IMR-90 (cell line): ENCODE measurements around the gene PAFAH1B2. TPM values are rescaled to one million over a fixed set of nuclear protein-coding genes. Genes with fewer than 3 reads are reported as not detected.

ENCODE experiments used
- ATAC-seq: fragments of 200-7000 bp; cut with Tn5 transposase; 2 replicates; pipeline ENCODE4 v1.9.1; 2020; ENCODE audit warnings: low read depth, mild to moderate bottlenecking, moderate library complexity
- BruUV-seq: library from RNA; stranded (reverse); fragments of 400-500 nt; replicated peaks from 2 replicates; lab custom pipeline; 2021; lab: Mats Ljungman, UMichigan
- CTCF ChIA-PET: fragments of 300-600 bp; formaldehyde crosslinking; extraction: SDS; loops from one replicate; lab custom pipeline; 2021; ENCODE audit warnings: antibody characterized with exemption; lab: Yijun Ruan, JAX
- POLR2A ChIA-PET: fragments of 300-600 bp; sonication (Branson Sonifier 250); formaldehyde crosslinking; loops from one replicate; lab custom pipeline; 2022; ENCODE audit warnings: antibody characterized with exemption; ENCODE audit not compliant: unreplicated experiment; lab: Charles Lee
- DNase-seq: peaks from one replicate; pipeline ENCODE4 v3.0.0; 2013
- H2AFZ ChIP-seq: replicated peaks from 2 replicates; pipeline ENCODE3; 2013; ENCODE audit warnings: low read length, mild to moderate bottlenecking; ENCODE audit not compliant: poor library complexity
- H2AK5ac ChIP-seq: 2 replicates; pipeline ENCODE4 v1.6.1; 2013; ENCODE audit warnings: low read depth, low read length, inconsistent platforms
- H2AK9ac ChIP-seq: replicated peaks from 2 replicates; pipeline ENCODE3; 2013; ENCODE audit warnings: mild to moderate bottlenecking, low read depth, low read length, moderate library complexity; ENCODE audit not compliant: poor library complexity
- H2BK120ac ChIP-seq: 2 replicates; pipeline ENCODE4 v1.6.1; 2013; ENCODE audit warnings: low read depth, low read length, inconsistent platforms
- H2BK15ac ChIP-seq: 3 replicates; pipeline ENCODE4 v1.6.1; 2013; ENCODE audit warnings: low read depth, low read length, inconsistent platforms
- H2BK20ac ChIP-seq: 2 replicates; pipeline ENCODE4 v1.6.1; 2013; ENCODE audit warnings: low read depth, mild to moderate bottlenecking, inconsistent platforms, low read length, moderate library complexity
- H2BK5ac ChIP-seq: 2 replicates; pipeline ENCODE4 v1.6.1; 2013; ENCODE audit warnings: mild to moderate bottlenecking, low read depth, low read length, inconsistent platforms; ENCODE audit not compliant: poor library complexity, severe bottlenecking
- H3K14ac ChIP-seq: replicated peaks from 2 replicates; pipeline ENCODE4 v1.6.1; 2013; ENCODE audit warnings: low read depth, low read length, inconsistent platforms
- H3K18ac ChIP-seq: 2 replicates; pipeline ENCODE4 v1.6.1; 2013; ENCODE audit warnings: low read depth, low read length, control low read depth
- H3K23ac ChIP-seq: 2 replicates; pipeline ENCODE4 v1.6.1; 2013; ENCODE audit warnings: low read depth, low read length, inconsistent platforms
- H3K27ac ChIP-seq: 2 replicates; pipeline ENCODE4 v1.5.1; 2013; ENCODE audit warnings: mild to moderate bottlenecking, control low read depth, low read length; ENCODE audit not compliant: insufficient read depth
- H3K27me3 ChIP-seq: 2 replicates; pipeline ENCODE4 v1.6.1; 2013; ENCODE audit warnings: low read length; ENCODE audit not compliant: control insufficient read depth, insufficient read depth
- H3K36me3 ChIP-seq: 2 replicates; pipeline ENCODE4 v1.6.1; 2013; ENCODE audit warnings: low read length, mixed read lengths; ENCODE audit not compliant: control insufficient read depth, insufficient read depth
- H3K4ac ChIP-seq: 2 replicates; pipeline ENCODE4 v1.6.1; 2013; ENCODE audit warnings: low read depth, low read length, inconsistent platforms
- H3K4me1 ChIP-seq: 2 replicates; pipeline ENCODE4 v1.6.1; 2013; ENCODE audit warnings: low read length, mixed read lengths; ENCODE audit not compliant: control insufficient read depth, insufficient read depth
- H3K4me2 ChIP-seq: 2 replicates; pipeline ENCODE4 v1.6.1; 2013; ENCODE audit warnings: low read depth, mild to moderate bottlenecking, control low read depth, low read length, moderate library complexity
- H3K4me3 ChIP-seq: 2 replicates; pipeline ENCODE4 v1.5.1; 2013; ENCODE audit warnings: low read depth, mild to moderate bottlenecking, control low read depth, low read length, moderate library complexity; ENCODE audit not compliant: insufficient read depth
- H3K56ac ChIP-seq: 2 replicates; pipeline ENCODE4 v1.6.1; 2013; ENCODE audit warnings: low read length, inconsistent platforms; ENCODE audit not compliant: insufficient read depth; ENCODE audit errors: extremely low read depth
- H3K79me1 ChIP-seq, 2 experiments: 2 replicates each; pipeline ENCODE4 v1.6.1; 2013; ENCODE audit warnings: low read length in 2 of 2, inconsistent platforms in 1 of 2, low read depth in 1 of 2
- H3K9ac ChIP-seq: 2 replicates; pipeline ENCODE4 v1.6.1; 2013; ENCODE audit warnings: low read depth, low read length, control low read depth
- H3K9me1 ChIP-seq: 2 replicates; pipeline ENCODE4 v1.6.1; 2013; ENCODE audit warnings: low read length, inconsistent platforms; ENCODE audit not compliant: insufficient read depth
- H3K9me3 ChIP-seq: 2 replicates; pipeline ENCODE4 v1.6.1; 2013; ENCODE audit warnings: low read length; ENCODE audit not compliant: control insufficient read depth, insufficient read depth
- H4K20me1 ChIP-seq: 2 replicates; pipeline ENCODE4 v1.6.1; 2013; ENCODE audit warnings: low read length, inconsistent platforms; ENCODE audit not compliant: insufficient read depth
- H4K5ac ChIP-seq: 2 replicates; pipeline ENCODE4 v1.6.1; 2013; ENCODE audit warnings: mild to moderate bottlenecking, low read depth, low read length, control low read depth
- H4K8ac ChIP-seq, 2 experiments: 2 replicates each; pipeline ENCODE4 v1.6.1; 2013; ENCODE audit warnings: low read depth in 2 of 2, low read length in 2 of 2, control low read depth in 1 of 2, inconsistent platforms in 1 of 2
- H4K91ac ChIP-seq: 2 replicates; pipeline ENCODE4 v1.6.1; 2013; ENCODE audit warnings: low read depth, low read length, inconsistent platforms; ENCODE audit not compliant: insufficient read depth
- BHLHE40 ChIP-seq: fragments of 150-350 bp; IDR thresholded peaks from 2 replicates; pipeline ENCODE4 v1.6.1; 2016; ENCODE audit warnings: mild to moderate bottlenecking, low read depth, low read length
- CEBPB ChIP-seq: IDR thresholded peaks from 2 replicates; pipeline ENCODE4 v1.6.1; 2012; ENCODE audit warnings: low read depth, low read length, improper control_type of control experiment
- CHD1 ChIP-seq: IDR thresholded peaks from 2 replicates; pipeline ENCODE4 v1.6.1; 2012; ENCODE audit warnings: low read depth, low read length, improper control_type of control experiment
- RCOR1 ChIP-seq: IDR thresholded peaks from 2 replicates; pipeline ENCODE4 v1.6.1; 2012; ENCODE audit warnings: mild to moderate bottlenecking, low read length, improper control_type of control experiment; ENCODE audit not compliant: insufficient replicate concordance
- RFX5 ChIP-seq: IDR thresholded peaks from 2 replicates; pipeline ENCODE4 v1.8.0; 2012; ENCODE audit warnings: low read depth, mild to moderate bottlenecking, low read length, moderate library complexity
- WGBS, 2 experiments: methylation state at CpG; one replicate each; pipeline versions ENCODE4 v1.1.5 to v1.1.7; 2013; ENCODE audit warnings: missing lambda C conversion rate in 2 of 2; ENCODE audit not compliant: insufficient read length in 1 of 2; ENCODE audit errors: extremely low coverage in 2 of 2; 5-methylcytosine and 5-hydroxymethylcytosine counted together
- dilution Hi-C: fragments of 300-500 bp; cut with HindIII; formaldehyde crosslinking; loops from one replicate; pipeline ENCODE4 v1.14.3; 2018; ENCODE audit warnings: low sequenced_read_pairs; ENCODE audit not compliant: unreplicated experiment
- in situ Hi-C: fragments of 300-500 bp; cut with MboI; formaldehyde crosslinking; loops from 3 replicates; pipeline ENCODE4 v1.14.3; 2019; ENCODE audit warnings: low sequenced_read_pairs, inconsistent platforms, mixed read lengths
- intact Hi-C: fragments of 100-400 bp; cut with micrococcal nuclease; formaldehyde crosslinking; loops from 2 replicates; pipeline ENCODE4 v1.10.0; 2022
- polyA plus RNA-seq, 3 experiments: library from polyadenylated mRNA; depleted of rRNA; stranded (reverse); fragments of >200 nt; gene quantifications; 2 replicates each; pipeline ENCODE4 v1.2.3, GENCODE V29; 2012; ENCODE audit warnings: low replicate concordance in 1 of 3
- total RNA-seq: library from RNA; depleted of rRNA; stranded (reverse); fragments of >200 nt; gene quantifications from 2 replicates; pipeline ENCODE4 v1.2.3, GENCODE V29; 2012
- TF ChIP-seq, protein P1 (sequence below): fragments of 150-350 bp; IDR thresholded peaks from 2 replicates; pipeline ENCODE4 v1.6.1; 2017; ENCODE audit warnings: mild to moderate bottlenecking, antibody characterized with exemption, low read length, low read depth

Gene PAFAH1B2
- total and polyA plus RNA-seq, 2 of the 4 experiments (the other 2 are of a cell fraction): 29.8 to 280 TPM

DNA sequence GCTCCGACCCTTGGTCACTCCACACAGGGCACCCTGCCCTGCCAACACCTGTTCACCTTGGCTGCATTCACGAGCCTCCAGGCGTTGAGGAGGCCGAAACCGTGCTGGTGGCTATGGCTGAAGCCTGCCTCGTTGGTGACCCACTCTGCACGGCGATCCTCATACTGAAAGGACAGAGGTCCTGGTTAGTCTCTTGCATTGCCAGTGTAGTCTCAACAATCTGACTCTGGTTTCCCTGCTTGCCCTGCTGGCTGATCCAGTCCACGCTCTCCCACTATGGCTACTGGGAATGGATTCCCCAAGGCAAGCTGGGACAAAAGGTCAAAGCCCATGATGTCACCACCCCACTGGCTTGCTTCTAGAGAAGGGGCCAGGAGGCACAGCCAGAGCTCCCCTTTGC is 74.9 kb downstream of the PAFAH1B2 start:
- Histone ChIP-seq H3K23ac (peak overlapping the region; percentile 98), H3K56ac (peak overlapping the region; percentile 98), H3K9ac (peak overlapping the region; percentile 90), H3K79me1 (peaks cover 18 to 58% of the 10 kb centered on the region in 2 experiments; a peak in 3 of 4 replicates), H3K36me3 (peaks cover 44% of the 10 kb centered on the region), H2BK5ac (peak overlapping the region; percentile 99), H3K4ac (peak overlapping the region; percentile 99), H4K8ac (peak overlapping the region; percentile 95 to 99), H3K14ac (peak overlapping the region; percentile 98), H3K4me1 (peaks cover 40% of the 10 kb centered on the region), H3K27ac (peak overlapping the region; percentile 100), H3K18ac (peak overlapping the region; percentile 98), H2BK120ac (peak overlapping the region; percentile 97), H3K9me1 (peaks cover 28% of the 10 kb centered on the region), H4K5ac (peak overlapping the region; percentile 100), H2BK20ac (peak overlapping the region; percentile 96), H2AFZ (no peak overlapping the region), H4K20me1 (no peaks in the 10 kb centered on the region), H3K9me3 (no peaks in the 10 kb centered on the region), H2BK15ac (peak overlapping the region; percentile 100), H3K4me3 (no peak overlapping the region), H2AK9ac (peak overlapping the region; percentile 37), H4K91ac (peak overlapping the region; percentile 99), H3K4me2 (no peak overlapping the region), H3K27me3 (no peaks in the 10 kb centered on the region), H2AK5ac (peak overlapping the region; percentile 100)
- BruUV-seq: no TSS peak
- ATAC-seq (no peak), DNase-seq (no peak)
- POLR2A ChIA-PET: interaction anchor here (1.2 kb wide), 1 partner anchor 8 kb away, joined by 6 read pairs; no protein-coding TSS in a partner anchor
- in situ Hi-C loops (no loop called here), intact Hi-C loops (no loop called here), dilution Hi-C loops (no loop called here)
- 95% methylated on average over 7 of the region's 9 CpGs; no CpG with 5 or more reads in 1 of the 2 experiments for WGBS, 2 experiments
- TF ChIP-seq BHLHE40 (no peak), CEBPB (no peak), RFX5 (no peak), CHD1 (no peak), RCOR1 (no peak)
- TF ChIP-seq, protein P1, sequence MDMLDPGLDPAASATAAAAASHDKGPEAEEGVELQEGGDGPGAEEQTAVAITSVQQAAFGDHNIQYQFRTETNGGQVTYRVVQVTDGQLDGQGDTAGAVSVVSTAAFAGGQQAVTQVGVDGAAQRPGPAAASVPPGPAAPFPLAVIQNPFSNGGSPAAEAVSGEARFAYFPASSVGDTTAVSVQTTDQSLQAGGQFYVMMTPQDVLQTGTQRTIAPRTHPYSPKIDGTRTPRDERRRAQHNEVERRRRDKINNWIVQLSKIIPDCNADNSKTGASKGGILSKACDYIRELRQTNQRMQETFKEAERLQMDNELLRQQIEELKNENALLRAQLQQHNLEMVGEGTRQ: no peak
- CTCF ChIA-PET: interaction anchor here (2.0 kb wide), 1 partner anchor 8 kb away, joined by 6 read pairs; no protein-coding TSS in a partner anchor
